ENCODE measurements around the gene OVOL2.
"Not testable (repeated sequence)": the region's sequence is repeated elsewhere in the genome, so short reads cannot be mapped to it uniquely, and the experiment has no call there.

- TF ChIP-seq CTCF, POLR2A (IDR thresholded peaks at IDR 0.05): not testable (repeated sequence)
Observed at GRCh38 chr20:18100569-18100968, 42.9 kb upstream of the OVOL2 start.

Data from esophagus squamous epithelium (tissue), 4 donors.